AG04450 (cell line): ENCODE measurements around the gene ZNF366. TPM values are rescaled to one million over a fixed set of nuclear protein-coding genes. Genes with fewer than 3 reads are reported as not detected.

Source experiments
- CTCF ChIA-PET: fragments of 300-600, 350-600 bp; formaldehyde crosslinking; extraction: SDS; loops from one replicate; lab custom pipeline; 2022; ENCODE audit warnings: antibody characterized with exemption, inconsistent platforms; lab: Charles Lee
- POLR2A ChIA-PET: fragments of 350-600 bp; formaldehyde crosslinking; extraction: SDS; loops from one replicate; lab custom pipeline; 2021; ENCODE audit warnings: antibody characterized with exemption, inconsistent platforms; lab: Yijun Ruan, JAX
- DNase-seq: peaks from one replicate; pipeline ENCODE4 v3.0.0-alpha.2; 2011; ENCODE audit warnings: low read depth, low spot score
- H3K27ac ChIP-seq: one replicate; pipeline ENCODE4 v1.5.1; 2012; ENCODE audit warnings: low read depth, low read length, control low read depth
- H3K27me3 ChIP-seq: one replicate; pipeline ENCODE4 v1.6.0; 2012; ENCODE audit warnings: low read length; ENCODE audit not compliant: control insufficient read depth, insufficient read depth
- H3K4me3 ChIP-seq: 2 replicates; pipeline ENCODE4 v1.5.1; 2011; ENCODE audit warnings: mild to moderate bottlenecking, low read depth, low read length, control low read depth
- H3K9me3 ChIP-seq: 2 replicates; pipeline ENCODE4 v1.5.1; 2012; ENCODE audit warnings: low read length; ENCODE audit not compliant: control insufficient read depth, insufficient read depth
- CTCF ChIP-seq: IDR thresholded peaks from 2 replicates; pipeline ENCODE4 v1.5.1; 2011; ENCODE audit warnings: low read depth, low read length, control low read depth, inconsistent platforms
- polyA plus RNA-seq: library from polyadenylated mRNA; depleted of rRNA; stranded (reverse); fragments of >200 nt; gene quantifications from 2 replicates; pipeline ENCODE4 v1.2.3, GENCODE V29; 2011; rRNA removed

ZNF366 gene
- polyA plus RNA-seq, 1 experiment = not detected

GRCh38 chr5:72393052-72393451 is 114.2 kb downstream of the ZNF366 start:
- ChIA-PET POLR2A (no interaction called here), CTCF (no interaction called here)
- Histone ChIP-seq H3K4me3 (no peak overlapping the region), H3K27me3 (no peaks in the 10 kb centered on the region), H3K9me3 (no peaks in the 10 kb centered on the region), H3K27ac (no peak overlapping the region)
- no peak for DNase-seq
- no peak for TF ChIP-seq CTCF

Other genes starting within 250 kb of the ZNF366 start
- gene MRPS27, start 187.2 kb downstream of the ZNF366 start, polyA plus RNA-seq = 87.5 and 98.3 TPM in 2 replicates
- 9.8 and 13.9 TPM in 2 replicates for gene PTCD2, start 187.0 kb downstream of the ZNF366 start, polyA plus RNA-seq